ENCODE results near the gene TAGLN2.

The TAGLN2 gene

GRCh38 chr1:159891275-159892157 lies 33.8 kb downstream of the TAGLN2 start:
- H3K9me3 ChIP-seq (ENCODE audit: severe bottlenecking): no peaks in the 10 kb centered on the region
- H3K27ac ChIP-seq: no peak overlapping the region
- H3K36me3 ChIP-seq: no peaks in the 10 kb centered on the region
- H3K27me3 ChIP-seq (ENCODE audit: insufficient read depth, low read depth, severe bottlenecking): peaks cover 71% of the 10 kb centered on the region
- no peak overlapping the region for H3K4me3 ChIP-seq (ENCODE audit: low read depth, low read length)
- peak; percentile 98 for TF ChIP-seq CTCF (IDR thresholded peaks at IDR 0.05; ENCODE audit: low read depth, low read length)
- DNase-seq: peak; percentile 79

- Histone ChIP-seq H3K9me3 (ENCODE audit: severe bottlenecking) (no peaks in the 10 kb centered on the region), H3K27me3 (ENCODE audit: insufficient read depth, low read depth, severe bottlenecking) (peaks cover 70% of the 10 kb centered on the region), H3K36me3 (no peaks in the 10 kb centered on the region), H3K4me3 (ENCODE audit: low read depth, low read length) (no peak overlapping the region), H3K27ac (no peak overlapping the region)
- no peak for DNase-seq
- no peak for TF ChIP-seq CTCF (IDR thresholded peaks at IDR 0.05; ENCODE audit: low read depth, low read length)
Observed at GRCh38 chr1:159890390-159890789, 34.9 kb downstream of the TAGLN2 start.

- H3K27me3 ChIP-seq (ENCODE audit: insufficient read depth, low read depth, severe bottlenecking): peaks cover 70% of the 10 kb centered on the region
- H3K27ac ChIP-seq: no peak overlapping the region
- no peak for TF ChIP-seq CTCF (IDR thresholded peaks at IDR 0.05; ENCODE audit: low read depth, low read length)
- no peaks in the 10 kb centered on the region for H3K36me3 ChIP-seq
- no peak overlapping the region for H3K4me3 ChIP-seq (ENCODE audit: low read depth, low read length)
- no peaks in the 10 kb centered on the region for H3K9me3 ChIP-seq (ENCODE audit: severe bottlenecking)
- DNase-seq: no peak
Observed at GRCh38 chr1:159889821-159890252, 35.5 kb downstream of the TAGLN2 start.

GRCh38 chr1:159889202-159889601 lies 36.1 kb downstream of the TAGLN2 start:
- Histone ChIP-seq H3K36me3 (no peaks in the 10 kb centered on the region), H3K27me3 (ENCODE audit: insufficient read depth, low read depth, severe bottlenecking) (peaks cover 70% of the 10 kb centered on the region), H3K27ac (no peak overlapping the region), H3K4me3 (ENCODE audit: low read depth, low read length) (no peak overlapping the region), H3K9me3 (ENCODE audit: severe bottlenecking) (no peaks in the 10 kb centered on the region)
- TF ChIP-seq CTCF (IDR thresholded peaks at IDR 0.05; ENCODE audit: low read depth, low read length): no peak
- DNase-seq: no peak

GRCh38 chr1:159884296-159884695 lies 41.0 kb downstream of the TAGLN2 start:
- Histone ChIP-seq H3K9me3 (ENCODE audit: severe bottlenecking) (no peaks in the 10 kb centered on the region), H3K36me3 (no peaks in the 10 kb centered on the region), H3K27ac (no peak overlapping the region), H3K27me3 (ENCODE audit: insufficient read depth, low read depth, severe bottlenecking) (peaks cover 89% of the 10 kb centered on the region), H3K4me3 (ENCODE audit: low read depth, low read length) (no peak overlapping the region)
- DNase-seq: no peak
- no peak for TF ChIP-seq CTCF (IDR thresholded peaks at IDR 0.05; ENCODE audit: low read depth, low read length)

All from WERI-Rb-1 (cell line).